H9 (cell line): ENCODE measurements around the gene UNK. TPM values are rescaled to one million over a fixed set of nuclear protein-coding genes. Genes with fewer than 3 reads are reported as not detected.

ENCODE experiments used
- DNase-seq: peaks from one replicate; pipeline ENCODE4 v3.0.0-alpha.2; 2017
- H2AFZ ChIP-seq: one replicate; pipeline ENCODE4 v1.6.1; 2013; ENCODE audit warnings: mild to moderate bottlenecking, low read length, control low read depth, moderate library complexity
- H2AK5ac ChIP-seq: 2 replicates; pipeline ENCODE4 v1.6.1; 2013; ENCODE audit warnings: low read length, control low read depth, mixed read lengths; ENCODE audit not compliant: insufficient read length
- H2BK120ac ChIP-seq: one replicate; pipeline ENCODE4 v1.6.1; 2013; ENCODE audit warnings: low read depth, mild to moderate bottlenecking, low read length, control low read depth, inconsistent platforms; ENCODE audit not compliant: poor library complexity, severe bottlenecking
- H2BK12ac ChIP-seq: 2 replicates; pipeline ENCODE4 v1.6.1; 2013; ENCODE audit warnings: low read length, control low read depth, mixed read lengths, low read depth; ENCODE audit not compliant: insufficient read length
- H2BK15ac ChIP-seq: 2 replicates; pipeline ENCODE4 v1.6.1; 2013; ENCODE audit warnings: low read depth, low read length, control low read depth
- H2BK20ac ChIP-seq: one replicate; pipeline ENCODE4 v1.6.1; 2013; ENCODE audit warnings: low read depth, mild to moderate bottlenecking, low read length, control low read depth, inconsistent platforms; ENCODE audit not compliant: poor library complexity, severe bottlenecking
- H2BK5ac ChIP-seq: 2 replicates; pipeline ENCODE4 v1.6.1; 2013; ENCODE audit warnings: low read length, control low read depth, mixed read lengths; ENCODE audit not compliant: insufficient read length
- H3K14ac ChIP-seq: 2 replicates; pipeline ENCODE4 v1.6.1; 2013; ENCODE audit warnings: low read length, control low read depth; ENCODE audit not compliant: insufficient read depth
- H3K18ac ChIP-seq: 2 replicates; pipeline ENCODE4 v1.6.1; 2013; ENCODE audit warnings: low read depth, mild to moderate bottlenecking, mixed read lengths, low read length, control low read depth; ENCODE audit not compliant: insufficient read length
- H3K23ac ChIP-seq: 2 replicates; pipeline ENCODE4 v1.6.1; 2013; ENCODE audit warnings: low read length, control low read depth, mixed read lengths, low read depth; ENCODE audit not compliant: insufficient read length
- H3K23me2 ChIP-seq: 2 replicates; pipeline ENCODE4 v1.6.1; 2013; ENCODE audit warnings: low read depth, mild to moderate bottlenecking, mixed read lengths, low read length, control low read depth; ENCODE audit not compliant: insufficient read length, poor library complexity, severe bottlenecking
- H3K27ac ChIP-seq: 2 replicates; pipeline ENCODE4 v1.5.1; 2013; ENCODE audit warnings: low read length, control low read depth, mixed read lengths, low read depth; ENCODE audit not compliant: insufficient read length
- H3K27me3 ChIP-seq: 2 replicates; pipeline ENCODE4 v1.6.1; 2013; ENCODE audit warnings: low read length, control low read depth, inconsistent platforms; ENCODE audit not compliant: insufficient read depth
- H3K4ac ChIP-seq: 2 replicates; pipeline ENCODE4 v1.6.1; 2013; ENCODE audit warnings: low read depth, mild to moderate bottlenecking, control low read depth, inconsistent platforms, low read length, moderate library complexity
- H3K4me1 ChIP-seq: 2 replicates; pipeline ENCODE4 v1.6.1; 2013; ENCODE audit warnings: low read length, control low read depth, inconsistent platforms; ENCODE audit not compliant: insufficient read depth
- H3K4me2 ChIP-seq: 2 replicates; pipeline ENCODE4 v1.6.1; 2013; ENCODE audit warnings: low read length, control low read depth, mixed read lengths; ENCODE audit not compliant: insufficient read length, insufficient read depth
- H3K56ac ChIP-seq: 2 replicates; pipeline ENCODE4 v1.6.1; 2013; ENCODE audit warnings: low read depth, mild to moderate bottlenecking, mixed read lengths, low read length, control low read depth; ENCODE audit not compliant: insufficient read length
- H3K79me1 ChIP-seq: 2 replicates; pipeline ENCODE4 v1.6.1; 2013; ENCODE audit warnings: low read depth, mild to moderate bottlenecking, moderate library complexity, low read length, control low read depth, inconsistent platforms; ENCODE audit not compliant: insufficient read depth, poor library complexity, severe bottlenecking
- H3K79me2 ChIP-seq: 2 replicates; pipeline ENCODE4 v1.6.1; 2013; ENCODE audit warnings: low read length, control low read depth, inconsistent platforms; ENCODE audit not compliant: insufficient read depth
- H3K9ac ChIP-seq: 2 replicates; pipeline ENCODE4 v1.6.1; 2013; ENCODE audit warnings: low read length, control low read depth, mixed read lengths; ENCODE audit not compliant: insufficient read length; ENCODE audit errors: extremely low read depth
- H3K9me3 ChIP-seq: one replicate; pipeline ENCODE4 v1.6.1; 2013; ENCODE audit warnings: low read depth, low read length, inconsistent platforms; ENCODE audit not compliant: control insufficient read depth
- H3T11ph ChIP-seq: one replicate; pipeline ENCODE4 v1.6.1; 2013; ENCODE audit warnings: mild to moderate bottlenecking, low read length, control low read depth, inconsistent platforms
- H4K20me1 ChIP-seq: one replicate; pipeline ENCODE4 v1.6.1; 2013; ENCODE audit not compliant: control insufficient read depth, insufficient read length, insufficient read depth
- H4K5ac ChIP-seq: 2 replicates; pipeline ENCODE4 v1.6.1; 2013; ENCODE audit warnings: low read depth, mild to moderate bottlenecking, mixed read lengths, low read length, control low read depth; ENCODE audit not compliant: insufficient read length
- H4K8ac ChIP-seq: replicated peaks from 2 replicates; pipeline ENCODE4 v1.6.1; 2013; ENCODE audit warnings: low read length, control low read depth, mixed read lengths, low read depth; ENCODE audit not compliant: insufficient read length
- H4K91ac ChIP-seq: 2 replicates; pipeline ENCODE4 v1.6.1; 2013; ENCODE audit warnings: low read depth, mild to moderate bottlenecking, moderate library complexity, mixed read lengths, low read length, control low read depth; ENCODE audit not compliant: insufficient read length
- H3K27ac Mint-ChIP-seq, 3 experiments: 2 replicates in 2 of 3; 3 replicates in 1 of 3; pipeline ENCODE4 v1.8.0; 2020 to 2021; ENCODE audit warnings: mixed read lengths in 3 of 3, mild to moderate bottlenecking in 1 of 3, moderate library complexity in 1 of 3
- H3K27me3 Mint-ChIP-seq: 2 replicates; pipeline ENCODE4 v1.8.0; 2021; ENCODE audit warnings: low read depth, mild to moderate bottlenecking, moderate library complexity, mixed read lengths
- H3K36me3 Mint-ChIP-seq, 3 experiments: 2 replicates in 2 of 3; 3 replicates in 1 of 3; pipeline ENCODE4 v1.8.0; 2020 to 2021; ENCODE audit warnings: low read depth in 3 of 3, mixed read lengths in 3 of 3; ENCODE audit not compliant: insufficient read depth in 1 of 3
- H3K4me1 Mint-ChIP-seq, 2 experiments: 2 replicates each; pipeline ENCODE4 v1.8.0; 2020; ENCODE audit warnings: mixed read lengths in 2 of 2
- H3K4me3 Mint-ChIP-seq, 2 experiments: 2 replicates in 1 of 2; 3 replicates in 1 of 2; pipeline ENCODE4 v1.8.0; 2020 to 2021; ENCODE audit warnings: mild to moderate bottlenecking in 2 of 2, mixed read lengths in 2 of 2, moderate library complexity in 1 of 2
- H3K9me3 Mint-ChIP-seq, 2 experiments: 2 replicates in 1 of 2; 3 replicates in 1 of 2; pipeline ENCODE4 v1.8.0; 2020; ENCODE audit warnings: mild to moderate bottlenecking in 2 of 2, mixed read lengths in 2 of 2, moderate library complexity in 1 of 2
- WGBS: extraction: QIAGEN DNeasy Blood & Tissue Kit; methylation state at CpG from one replicate; pipeline ENCODE4 v1.1.7; 2013; ENCODE audit warnings: missing lambda C conversion rate, low lambda C conversion rate, mixed read lengths; ENCODE audit not compliant: insufficient read length; ENCODE audit errors: extremely low coverage; 5-methylcytosine and 5-hydroxymethylcytosine counted together
- total RNA-seq: library from RNA; stranded (reverse); gene quantifications from 2 replicates; pipeline ENCODE4 v1.2.1, GENCODE V29; 2021
- TF ChIP-seq, protein P1 (sequence below): fragments of 200-600 bp; sonication (generic); conservative IDR thresholded peaks from 3 replicates; pipeline ENCODE4 v1.8.0; 2021; ENCODE audit warnings: antibody characterized with exemption, mild to moderate bottlenecking

The UNK gene
- total RNA-seq, 1 experiment from 2014 or later, result 36.4 TPM

DNA sequence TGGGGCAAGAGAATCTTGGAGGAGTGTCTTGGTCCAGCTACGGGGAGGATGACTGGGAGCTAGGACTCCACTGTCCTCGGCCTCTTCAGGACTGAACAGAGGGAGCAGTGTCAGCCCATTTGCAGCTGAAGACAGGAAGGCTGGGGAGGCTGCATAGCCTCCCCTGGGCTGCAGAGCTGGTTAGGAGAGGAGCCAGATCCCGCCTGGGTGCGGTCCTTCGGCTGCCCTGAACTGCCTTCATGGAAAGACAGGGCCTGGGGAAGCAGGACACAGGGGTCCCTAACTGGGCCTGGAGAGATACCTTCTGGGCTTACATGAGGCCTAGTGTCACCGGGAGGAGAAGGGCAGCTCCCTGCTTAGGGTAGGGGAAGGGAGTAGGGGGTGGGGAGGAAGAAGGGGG lies 33.0 kb downstream of the UNK start:
- H3K4me3 Mint-ChIP-seq, result no peak overlapping the region
- Histone ChIP-seq H3K56ac (no peak overlapping the region), H4K5ac (no peak overlapping the region), H2BK12ac (no peak overlapping the region), H3T11ph (no peak overlapping the region), H3K14ac (no peak overlapping the region), H3K4me1 (no peaks in the 10 kb centered on the region), H3K27me3 (no peaks in the 10 kb centered on the region), H3K79me1 (no peaks in the 10 kb centered on the region), H3K27ac (no peak overlapping the region), H2BK120ac (no peak overlapping the region), H2AFZ (no peak overlapping the region), H2AK5ac (no peak overlapping the region), H2BK15ac (no peak overlapping the region), H2BK20ac (no peak overlapping the region), H3K23ac (no peak overlapping the region), H3K4me2 (no peak overlapping the region), H3K9me3 (no peaks in the 10 kb centered on the region), H4K8ac (no peak overlapping the region), H4K91ac (no peak overlapping the region), H3K4ac (no peak overlapping the region), H2BK5ac (no peak overlapping the region), H3K79me2 (no peaks in the 10 kb centered on the region), H3K18ac (no peak overlapping the region), H3K23me2 (no peaks in the 10 kb centered on the region), H4K20me1 (no peaks in the 10 kb centered on the region), H3K9ac (no peak overlapping the region)
- H3K36me3 Mint-ChIP-seq, result peaks cover 25 to 82% (median 82%) of the 10 kb centered on the region in 3 experiments
- no peaks in the 10 kb centered on the region for H3K4me1 Mint-ChIP-seq
- TF ChIP-seq, protein P1, sequence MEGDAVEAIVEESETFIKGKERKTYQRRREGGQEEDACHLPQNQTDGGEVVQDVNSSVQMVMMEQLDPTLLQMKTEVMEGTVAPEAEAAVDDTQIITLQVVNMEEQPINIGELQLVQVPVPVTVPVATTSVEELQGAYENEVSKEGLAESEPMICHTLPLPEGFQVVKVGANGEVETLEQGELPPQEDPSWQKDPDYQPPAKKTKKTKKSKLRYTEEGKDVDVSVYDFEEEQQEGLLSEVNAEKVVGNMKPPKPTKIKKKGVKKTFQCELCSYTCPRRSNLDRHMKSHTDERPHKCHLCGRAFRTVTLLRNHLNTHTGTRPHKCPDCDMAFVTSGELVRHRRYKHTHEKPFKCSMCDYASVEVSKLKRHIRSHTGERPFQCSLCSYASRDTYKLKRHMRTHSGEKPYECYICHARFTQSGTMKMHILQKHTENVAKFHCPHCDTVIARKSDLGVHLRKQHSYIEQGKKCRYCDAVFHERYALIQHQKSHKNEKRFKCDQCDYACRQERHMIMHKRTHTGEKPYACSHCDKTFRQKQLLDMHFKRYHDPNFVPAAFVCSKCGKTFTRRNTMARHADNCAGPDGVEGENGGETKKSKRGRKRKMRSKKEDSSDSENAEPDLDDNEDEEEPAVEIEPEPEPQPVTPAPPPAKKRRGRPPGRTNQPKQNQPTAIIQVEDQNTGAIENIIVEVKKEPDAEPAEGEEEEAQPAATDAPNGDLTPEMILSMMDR, result no peak
- H3K27ac Mint-ChIP-seq, result no peak overlapping the region; a peak in 1 of 7 replicates
- no CpG with 5 or more reads among the region's 6 CpGs for WGBS
- H3K27me3 Mint-ChIP-seq, result no peaks in the 10 kb centered on the region
- H3K9me3 Mint-ChIP-seq, result no peaks in the 10 kb centered on the region; a peak in 1 of 5 replicates
- DNase-seq, result no peak
